AML-193 (cell line): Measurements from ENCODE around the gene CHSY1.
A peak's percentile ranks its signal among the peaks of the same experiment; 100 is the strongest.
"Not testable (repeated sequence)": the region's sequence is repeated elsewhere in the genome, so short reads cannot be mapped to it uniquely, and the experiment has no call there.

Experiments
- DNase-seq, 2 experiments: peaks; one replicate each; lab custom pipeline; 2025; lab: John Stamatoyannopoulos, UW

The CHSY1 gene, protein sequence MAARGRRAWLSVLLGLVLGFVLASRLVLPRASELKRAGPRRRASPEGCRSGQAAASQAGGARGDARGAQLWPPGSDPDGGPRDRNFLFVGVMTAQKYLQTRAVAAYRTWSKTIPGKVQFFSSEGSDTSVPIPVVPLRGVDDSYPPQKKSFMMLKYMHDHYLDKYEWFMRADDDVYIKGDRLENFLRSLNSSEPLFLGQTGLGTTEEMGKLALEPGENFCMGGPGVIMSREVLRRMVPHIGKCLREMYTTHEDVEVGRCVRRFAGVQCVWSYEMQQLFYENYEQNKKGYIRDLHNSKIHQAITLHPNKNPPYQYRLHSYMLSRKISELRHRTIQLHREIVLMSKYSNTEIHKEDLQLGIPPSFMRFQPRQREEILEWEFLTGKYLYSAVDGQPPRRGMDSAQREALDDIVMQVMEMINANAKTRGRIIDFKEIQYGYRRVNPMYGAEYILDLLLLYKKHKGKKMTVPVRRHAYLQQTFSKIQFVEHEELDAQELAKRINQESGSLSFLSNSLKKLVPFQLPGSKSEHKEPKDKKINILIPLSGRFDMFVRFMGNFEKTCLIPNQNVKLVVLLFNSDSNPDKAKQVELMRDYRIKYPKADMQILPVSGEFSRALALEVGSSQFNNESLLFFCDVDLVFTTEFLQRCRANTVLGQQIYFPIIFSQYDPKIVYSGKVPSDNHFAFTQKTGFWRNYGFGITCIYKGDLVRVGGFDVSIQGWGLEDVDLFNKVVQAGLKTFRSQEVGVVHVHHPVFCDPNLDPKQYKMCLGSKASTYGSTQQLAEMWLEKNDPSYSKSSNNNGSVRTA

GRCh38 chr15:101251830-101252820 lies at the start of gene CHSY1:
Gene CHSY1, minus strand, starts transcription at chr15:101252048. Its CDS starts 592 bp downstream, at chr15:101251456.
- DNase-seq = peak; percentile 78 to 87

DNA sequence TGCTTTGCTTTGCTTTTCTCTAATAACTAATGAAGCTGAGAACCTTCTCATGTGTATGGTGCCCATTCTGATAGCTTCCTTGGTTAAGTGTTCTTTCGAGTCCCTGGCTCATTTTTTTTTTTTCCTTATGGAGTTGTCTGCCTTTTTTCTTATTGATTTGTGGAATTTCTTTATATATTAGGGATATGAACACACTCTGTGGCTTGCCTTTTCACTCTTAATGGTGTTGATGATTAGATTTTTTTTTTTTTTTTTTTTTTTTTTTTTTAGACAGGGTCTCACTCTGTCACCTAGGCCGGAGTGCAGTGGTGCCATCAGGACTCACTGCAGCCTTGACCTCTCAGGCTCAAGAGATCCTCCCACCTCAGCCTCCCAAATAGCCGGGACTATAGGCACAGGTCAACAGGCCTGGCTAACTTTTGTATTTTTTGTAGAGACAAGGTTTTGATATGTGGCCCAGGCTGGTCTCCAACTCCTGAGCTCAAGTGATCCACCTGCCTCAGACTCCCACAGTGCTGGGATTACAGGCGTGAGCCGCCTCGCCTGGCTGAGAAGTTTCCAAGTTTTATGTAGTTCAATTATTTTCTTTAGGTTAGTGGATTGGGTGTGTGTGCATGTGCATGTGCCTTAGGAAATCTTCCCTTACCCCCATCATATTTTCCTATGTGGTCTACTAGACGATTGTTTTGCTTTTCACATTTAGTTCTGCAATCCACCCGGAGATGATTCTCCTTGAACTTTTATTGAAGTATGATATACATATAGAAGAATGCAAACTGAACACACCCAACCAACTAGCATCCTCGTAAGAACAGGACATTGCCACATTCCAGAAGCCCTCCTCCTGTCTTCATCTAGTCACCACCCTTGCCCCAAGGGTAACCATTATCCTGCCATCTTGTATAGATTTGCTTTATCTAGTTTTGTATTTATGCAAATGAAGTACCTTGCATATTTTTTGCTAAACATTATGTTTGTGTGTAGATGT lies 44.9 kb upstream of the CHSY1 start:
- no peak for DNase-seq

DNA sequence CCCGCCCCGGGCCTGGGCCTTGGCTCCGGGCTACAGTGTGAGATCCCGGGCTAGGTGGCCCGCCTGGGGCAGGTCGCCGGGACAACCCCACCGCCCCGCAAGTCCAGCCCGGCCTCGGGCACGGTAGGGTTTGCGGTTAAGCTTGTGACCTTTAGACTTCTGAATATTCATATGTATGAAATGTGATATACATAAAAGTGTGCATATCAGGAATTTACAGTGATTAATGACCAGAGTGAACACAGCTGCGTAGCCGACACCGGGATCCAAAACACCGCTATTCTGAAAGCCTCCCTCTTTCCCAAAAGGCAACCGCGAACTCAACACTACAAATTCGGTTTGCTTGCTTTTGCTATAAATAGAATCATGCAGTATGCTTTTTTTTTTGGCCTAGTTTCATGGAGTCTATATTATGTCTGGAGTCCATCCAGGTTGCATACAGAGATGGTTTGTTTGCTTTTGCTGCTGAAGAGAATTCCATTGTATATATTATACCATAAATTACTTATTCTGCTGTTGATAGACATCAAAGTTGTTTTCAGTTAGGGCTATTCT lies 43.8 kb upstream of the CHSY1 start:
- DNase-seq = no peak

- peak; percentile 88 to 89 for DNase-seq
These were observed 43.1 kb upstream of the CHSY1 start, which contains the start of gene SNRPA1 for GRCh38 chr15:101294731-101295606. Gene SNRPA1, minus strand, starts transcription at chr15:101295248. Its CDS starts 70 bp downstream, at chr15:101295178.

GRCh38 chr15:101293122-101293521 lies 41.3 kb upstream of the CHSY1 start:
- DNase-seq = no peak

GRCh38 chr15:101288905-101289513 lies 37.2 kb upstream of the CHSY1 start:
- DNase-seq = peak; percentile 52 to 69

DNA sequence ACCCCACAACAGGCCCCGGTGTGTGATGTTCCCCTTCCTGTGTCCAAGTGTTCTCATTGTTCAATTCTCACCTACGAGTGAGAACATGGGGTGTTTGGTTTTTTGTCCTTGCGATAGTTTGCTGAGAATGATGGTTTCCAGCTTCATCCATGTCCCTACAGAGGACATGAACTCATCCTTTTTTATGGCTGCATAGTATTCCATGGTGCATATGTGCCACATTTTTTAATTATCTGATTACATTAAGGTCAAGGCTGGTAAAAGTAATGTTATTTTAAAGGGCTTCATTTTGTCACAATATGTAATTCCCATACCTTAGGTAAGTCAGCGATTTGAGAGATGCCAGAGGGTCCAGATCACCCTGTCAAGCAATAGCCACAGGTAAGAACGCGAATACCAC lies 35.5 kb upstream of the CHSY1 start:
- not testable (repeated sequence) for DNase-seq

DNA sequence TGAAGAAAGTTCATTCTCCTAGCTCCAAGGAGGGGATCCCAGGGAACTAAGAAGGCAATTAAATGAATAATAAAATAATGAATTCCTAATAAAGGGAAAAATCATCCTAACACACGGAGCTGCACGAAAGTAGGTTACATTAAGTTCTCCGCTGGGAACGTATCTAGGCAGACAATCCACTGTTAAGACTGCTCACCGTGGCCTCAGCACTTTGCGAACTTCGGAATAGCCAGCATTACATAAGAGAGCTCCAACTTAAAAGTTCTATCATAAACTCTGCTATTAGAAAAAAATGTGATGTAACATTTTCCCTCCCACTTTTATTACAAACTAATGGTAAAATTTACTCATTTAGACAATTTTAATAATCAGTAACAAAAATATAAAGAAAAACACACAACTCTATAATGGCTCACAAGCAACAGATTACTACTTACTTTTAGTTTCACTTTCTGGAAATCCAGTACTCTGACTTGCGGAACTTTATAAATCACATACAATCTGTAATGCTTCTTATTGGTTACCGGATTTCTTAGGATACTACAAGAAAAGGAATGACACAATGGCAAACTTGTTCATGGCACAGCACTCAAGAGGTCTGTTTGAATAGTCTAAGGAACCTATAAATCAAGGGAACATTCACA lies 34.7 kb upstream of the CHSY1 start:
- no peak for DNase-seq

GRCh38 chr15:101283931-101284330 lies 32.1 kb upstream of the CHSY1 start:
- no peak for DNase-seq

DNA sequence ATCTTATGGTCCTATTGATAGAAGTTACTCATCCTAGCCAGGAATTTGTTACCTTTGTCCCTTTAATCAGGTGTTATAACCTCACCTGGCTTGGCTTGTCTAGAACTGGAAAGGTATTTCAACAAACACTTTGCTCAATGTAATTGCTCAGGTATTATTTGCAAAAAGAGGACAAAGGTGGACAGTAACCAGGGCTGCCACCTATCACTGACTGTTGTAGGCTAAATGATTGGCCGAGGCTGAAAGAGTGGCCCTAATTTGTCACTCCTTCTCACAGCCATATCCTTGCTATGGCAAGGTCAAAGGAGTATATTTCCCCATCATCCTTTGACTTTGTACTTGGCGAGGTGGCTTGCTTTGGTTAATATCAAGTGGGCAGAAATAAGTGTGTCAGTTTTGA lies 28.2 kb upstream of the CHSY1 start:
- DNase-seq = no peak

- no peak for DNase-seq
These were observed 26.2 kb upstream of the CHSY1 start for GRCh38 chr15:101277943-101278564.

DNA sequence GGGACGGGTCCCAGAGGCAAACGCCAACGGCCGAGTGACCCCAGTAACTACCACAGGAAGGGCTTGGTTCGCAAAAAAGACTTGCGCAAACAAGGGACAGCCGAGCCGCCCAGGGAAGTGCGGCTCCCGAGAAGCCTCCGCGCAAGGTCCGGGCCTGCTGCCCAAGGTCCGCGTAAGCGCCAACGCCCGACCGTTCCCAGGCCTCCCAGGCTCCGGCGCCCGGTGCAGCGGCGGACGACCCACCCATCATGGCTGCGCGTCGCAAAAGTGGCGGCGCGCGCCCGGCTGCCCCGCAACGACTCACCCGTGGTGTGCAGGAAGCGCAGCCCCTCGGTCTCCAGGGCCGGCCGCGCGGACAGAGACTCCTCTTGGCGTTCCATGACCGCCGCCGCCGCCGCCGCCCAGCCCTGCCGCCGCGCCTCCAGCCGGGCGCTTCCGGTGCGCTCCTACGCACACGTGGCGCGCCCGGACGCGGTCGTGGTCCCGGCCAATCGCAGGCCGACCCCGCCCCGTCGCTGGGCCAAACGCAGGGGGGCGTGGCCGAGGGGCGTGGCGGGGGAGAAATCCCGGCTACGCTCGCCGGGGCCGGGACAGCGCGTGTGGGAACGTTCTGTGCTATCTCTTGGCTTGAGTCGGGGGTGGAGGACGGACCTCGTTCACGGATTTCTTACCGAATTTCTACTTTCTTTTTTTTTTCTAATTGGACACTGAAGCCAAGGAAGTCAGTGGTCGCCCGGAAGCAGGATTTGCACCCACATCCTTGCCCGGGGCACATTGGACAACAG lies 25.4 kb upstream of the CHSY1 start, which contains the start of gene SELENOS:
Gene SELENOS (minus strand): TSS at position 448 of the 785 bp plus-strand sequence. CDS start 68 bp downstream, at position 380.
- peak; percentile 69 to 78 for DNase-seq

GRCh38 chr15:101276501-101277037 lies 24.7 kb upstream of the CHSY1 start:
- peak in 1 of 2 experiments; percentile 22 for DNase-seq

DNA sequence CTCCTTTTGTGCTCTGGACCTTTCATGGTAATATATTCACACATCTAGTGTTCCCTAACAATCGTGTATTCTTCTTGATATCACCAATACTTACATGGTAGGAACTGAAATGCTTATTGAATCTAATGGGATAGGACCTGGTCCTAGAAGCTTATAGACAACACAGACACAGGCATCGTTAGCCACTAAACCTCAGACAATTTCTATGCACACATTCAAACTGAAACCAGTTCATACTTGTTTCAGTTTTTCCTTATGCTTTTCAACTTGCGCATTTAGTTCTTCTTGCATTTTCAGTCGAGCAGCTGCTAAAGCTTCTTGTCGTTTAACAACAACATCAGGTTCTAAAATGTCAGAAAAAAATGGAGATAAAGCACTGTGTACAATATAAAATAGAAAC lies 23.2 kb upstream of the CHSY1 start:
- DNase-seq = no peak

DNA sequence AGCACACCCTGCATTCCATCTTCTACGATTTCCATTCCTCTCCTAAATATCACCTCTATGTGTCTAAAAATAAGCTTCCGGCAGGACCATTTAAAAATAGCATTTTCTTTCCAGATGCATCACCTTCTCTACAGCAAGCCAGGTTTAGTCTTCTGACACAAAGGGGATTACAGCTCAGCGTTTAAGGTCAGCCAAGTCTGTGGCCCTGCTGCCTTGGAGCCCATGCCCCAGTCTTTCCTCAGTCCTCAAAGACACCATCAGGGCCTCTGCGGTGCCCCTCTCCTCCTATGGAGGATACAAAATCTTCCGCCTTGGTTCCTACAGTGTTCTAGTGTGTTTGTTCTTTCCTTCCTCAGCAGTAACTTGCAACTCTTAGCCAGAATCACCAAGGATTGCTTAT lies 21.7 kb upstream of the CHSY1 start:
- DNase-seq = no peak

- DNase-seq = no peak
These were observed 20.7 kb upstream of the CHSY1 start for GRCh38 chr15:101272584-101272983.
